ENCODE measurements around the gene BORCS5. TPM values are rescaled to one million over a fixed set of nuclear protein-coding genes. Genes with fewer than 3 reads are reported as not detected.
"Not testable (repeated sequence)": the region's sequence is repeated elsewhere in the genome, so short reads cannot be mapped to it uniquely, and the experiment has no call there.

The BORCS5 gene
- total RNA-seq (2014; rRNA removed; shearing (Covaris generic)): 1.6 and 2.5 TPM in 2 replicates

- DNase-seq (ENCODE audit: low read depth): peak; percentile 90
Measured at GRCh38 chr12:12356896-12357718, at the start of gene BORCS5. BORCS5 (plus strand) TSS chr12:12357078; CDS start chr12:12357452, 374 bp downstream.

GRCh38 chr12:12310695-12311094 lies 46.2 kb upstream of the BORCS5 start:
- DNase-seq (ENCODE audit: low read depth): not testable (repeated sequence)

DNA sequence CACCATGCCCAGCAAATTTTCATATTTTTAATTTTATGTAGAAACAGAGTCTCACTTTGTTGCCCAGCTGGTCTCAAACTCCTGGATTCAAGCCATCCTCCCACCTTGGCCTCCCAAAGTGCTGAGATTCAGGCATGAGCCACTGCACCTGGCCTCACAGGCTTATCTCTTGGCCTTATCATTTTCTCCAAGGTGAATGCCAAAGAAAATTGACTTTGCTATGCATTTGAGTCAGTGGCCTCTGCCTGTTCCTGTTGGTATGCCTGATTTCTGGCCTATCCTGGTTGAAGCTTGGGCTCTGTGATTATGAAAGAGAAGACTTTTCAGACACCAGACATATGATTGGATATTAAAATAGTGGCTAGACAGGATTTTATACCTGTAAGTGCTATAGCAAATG lies 41.0 kb upstream of the BORCS5 start:
- no peak for DNase-seq (ENCODE audit: low read depth)

GRCh38 chr12:12319451-12320183 lies 37.3 kb upstream of the BORCS5 start:
- peak; percentile 16 for DNase-seq (ENCODE audit: low read depth)

GRCh38 chr12:12323118-12323517 lies 33.8 kb upstream of the BORCS5 start:
- DNase-seq (ENCODE audit: low read depth): no peak

- no peak for DNase-seq (ENCODE audit: low read depth)
Measured at GRCh38 chr12:12323591-12323990, 33.3 kb upstream of the BORCS5 start.

GRCh38 chr12:12326262-12326661 lies 30.6 kb upstream of the BORCS5 start:
- DNase-seq (ENCODE audit: low read depth): no peak

GRCh38 chr12:12327802-12328201 lies 29.1 kb upstream of the BORCS5 start:
- peak; percentile 21 for DNase-seq (ENCODE audit: low read depth)

DNA sequence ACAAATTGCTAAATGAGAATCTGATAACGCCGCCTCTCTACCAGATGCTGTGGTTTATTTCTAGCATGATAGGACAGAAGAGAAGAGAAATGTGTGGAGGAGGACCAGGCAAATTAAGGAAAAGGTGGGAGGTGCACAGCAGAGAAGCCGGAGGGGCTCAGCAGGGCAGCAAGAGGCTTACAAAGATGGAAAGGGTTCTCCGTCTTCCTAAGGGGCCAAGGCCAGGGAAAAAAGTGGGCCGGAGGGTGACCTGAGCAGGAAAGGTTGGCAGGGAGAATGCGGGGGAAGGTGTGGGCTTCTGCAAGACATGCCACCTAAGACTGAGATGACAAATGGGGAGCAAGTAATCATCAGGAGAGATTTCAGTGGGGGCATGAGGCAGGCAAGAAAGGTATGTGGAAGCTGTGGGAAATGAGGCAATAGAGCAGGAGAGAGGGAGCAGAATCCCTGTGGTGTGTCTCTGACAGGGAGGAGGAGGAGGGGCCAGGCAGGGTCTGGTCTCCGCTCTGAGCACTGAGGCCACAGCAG lies 25.6 kb upstream of the BORCS5 start:
- DNase-seq (ENCODE audit: low read depth): no peak

DNA sequence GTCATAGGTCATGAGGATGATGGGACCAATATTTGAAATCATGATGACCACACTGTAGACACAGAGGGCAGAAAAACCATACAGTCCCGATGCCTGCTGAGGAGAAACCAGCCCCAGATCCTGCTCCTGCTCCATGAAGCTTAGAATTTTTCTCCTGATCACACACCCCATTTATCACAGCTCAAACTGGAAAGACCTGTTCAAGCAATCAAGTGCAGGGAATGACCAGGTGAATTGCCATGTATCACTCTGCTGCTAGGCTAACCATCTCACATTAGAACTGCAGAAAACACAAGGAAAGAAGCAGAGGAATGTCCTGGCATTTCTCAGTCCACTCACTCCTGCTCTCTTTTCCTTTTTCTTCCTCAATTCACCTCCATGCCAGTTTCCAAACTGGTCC lies 25.0 kb upstream of the BORCS5 start:
- no peak for DNase-seq (ENCODE audit: low read depth)

DNA sequence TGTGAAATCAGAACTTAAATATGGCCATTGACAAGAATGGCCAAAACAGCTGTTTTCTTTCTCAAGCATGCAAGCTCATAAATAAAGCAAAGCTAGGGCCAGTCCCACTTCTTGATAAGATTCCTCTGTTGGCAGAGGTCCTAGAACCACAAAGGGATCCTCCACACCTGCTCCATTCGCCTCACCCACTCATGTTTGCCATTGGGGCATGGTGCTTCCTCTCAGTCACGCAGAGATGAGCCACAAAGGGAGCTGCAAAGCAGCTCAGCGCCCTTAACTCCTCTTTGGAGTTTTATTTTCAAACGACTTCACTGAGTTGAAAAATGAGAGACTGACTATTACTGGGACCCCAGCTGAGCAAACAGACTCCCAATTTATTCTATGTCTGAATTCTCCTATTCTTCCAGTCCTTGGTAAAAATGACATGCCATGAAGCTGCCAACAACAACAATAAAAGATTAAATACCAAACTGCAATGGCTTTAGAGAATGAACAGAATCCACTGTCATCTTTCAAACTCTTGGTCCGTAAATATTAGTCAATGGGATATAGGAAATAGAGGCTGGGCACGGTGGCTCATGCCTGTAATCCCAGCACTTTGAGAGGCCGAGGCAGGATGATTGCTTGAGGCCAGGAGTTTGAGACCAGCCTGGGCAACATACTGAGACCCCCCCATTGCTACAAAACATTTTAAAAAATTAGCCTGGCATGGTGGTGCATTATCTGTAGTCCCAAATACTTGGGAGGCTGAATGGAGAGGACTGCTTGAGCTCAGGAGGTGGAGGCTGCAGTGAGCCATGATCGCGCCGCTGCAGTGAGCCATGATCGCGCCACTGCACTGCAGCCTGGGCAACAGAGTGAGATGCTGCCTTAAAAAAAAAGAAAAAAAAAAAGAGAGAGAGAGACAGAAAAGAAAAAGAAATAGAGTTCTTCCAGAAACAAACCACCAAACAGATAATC lies 23.2 kb upstream of the BORCS5 start:
- peak; percentile 65 for DNase-seq (ENCODE audit: low read depth)

DNA sequence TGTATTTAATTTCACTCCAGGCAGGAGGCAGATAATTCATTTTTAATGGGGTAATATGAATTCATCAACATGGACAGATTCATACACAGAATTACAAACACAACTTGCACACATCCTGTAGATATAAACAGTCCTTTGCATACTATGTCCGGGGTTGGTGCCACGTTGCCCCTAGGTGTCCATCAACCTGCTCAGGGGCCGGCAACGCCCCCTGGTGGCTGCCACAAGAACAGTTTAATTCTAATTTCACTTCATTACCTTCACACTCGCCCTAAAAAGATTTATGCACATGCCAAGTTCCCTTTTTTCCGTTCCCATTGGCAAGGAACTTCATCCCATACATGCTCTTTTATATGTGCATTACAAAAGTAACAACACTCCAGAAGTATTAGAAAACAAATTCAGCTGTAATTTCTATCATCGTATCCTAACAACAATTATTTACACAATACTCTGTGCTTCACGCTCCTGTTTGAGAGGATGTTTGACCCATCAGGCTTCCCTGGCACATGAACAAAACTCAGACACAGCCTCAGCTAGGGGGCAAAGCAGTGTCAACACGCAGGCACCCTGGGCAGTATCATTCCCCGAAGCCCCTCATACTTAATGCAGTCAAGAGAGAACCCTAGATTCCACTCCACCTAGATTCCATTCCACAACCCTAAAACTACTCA lies 22.4 kb upstream of the BORCS5 start:
- peak; percentile 45 for DNase-seq (ENCODE audit: low read depth)

- peak; percentile 27 for DNase-seq (ENCODE audit: low read depth)
Measured at GRCh38 chr12:12336049-12336411, 20.8 kb upstream of the BORCS5 start.

DNA sequence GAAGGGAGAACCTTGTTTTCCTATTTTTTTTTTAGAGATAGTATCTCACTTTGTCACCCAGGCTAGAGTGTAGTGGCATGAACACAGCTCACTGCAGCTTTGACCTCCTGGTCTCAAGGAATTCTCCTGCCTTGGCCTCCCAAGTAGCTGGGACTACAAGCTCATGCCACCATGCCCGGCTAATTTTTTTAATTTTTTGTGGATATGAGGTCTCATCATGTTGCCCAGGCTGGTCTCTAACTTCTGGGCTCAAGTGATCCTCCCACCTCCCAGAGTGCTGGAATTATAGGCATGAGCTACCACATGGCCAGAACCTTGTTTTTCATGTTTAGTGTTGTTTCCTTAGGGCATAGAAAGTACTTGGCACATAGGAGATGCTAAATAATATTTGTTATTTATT lies 20.4 kb upstream of the BORCS5 start:
- DNase-seq (ENCODE audit: low read depth): no peak

DNA sequence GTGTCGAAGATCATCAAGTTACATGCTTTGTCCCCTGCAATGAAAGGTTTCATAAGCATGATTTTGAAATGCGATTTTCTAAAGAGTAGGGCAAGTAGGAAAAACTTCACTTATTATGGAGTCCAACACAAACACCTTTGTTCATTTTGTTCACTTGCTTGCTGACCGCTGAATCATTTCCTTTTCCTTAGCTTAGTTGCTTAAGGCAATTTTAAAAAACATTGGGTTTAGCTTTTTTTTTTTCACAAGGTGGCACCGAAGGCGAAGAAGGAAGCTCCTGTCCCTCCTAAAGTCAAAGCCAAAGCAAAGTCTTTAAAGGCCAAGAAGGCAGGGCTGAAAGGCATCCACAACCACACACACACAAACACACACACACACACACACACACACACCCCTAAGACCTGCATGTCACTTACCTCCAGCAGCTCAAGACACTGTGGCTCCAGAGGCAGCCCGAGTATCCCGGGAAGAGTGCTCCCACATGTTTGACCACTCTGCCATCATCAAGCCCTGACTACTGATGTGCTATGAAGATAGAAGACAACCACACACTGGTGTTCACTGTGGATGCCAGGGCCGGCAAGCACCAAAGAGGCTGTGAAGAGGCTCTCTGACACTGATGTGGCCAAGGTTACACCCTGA lies 18.2 kb upstream of the BORCS5 start:
- DNase-seq (ENCODE audit: low read depth): no peak

DNA sequence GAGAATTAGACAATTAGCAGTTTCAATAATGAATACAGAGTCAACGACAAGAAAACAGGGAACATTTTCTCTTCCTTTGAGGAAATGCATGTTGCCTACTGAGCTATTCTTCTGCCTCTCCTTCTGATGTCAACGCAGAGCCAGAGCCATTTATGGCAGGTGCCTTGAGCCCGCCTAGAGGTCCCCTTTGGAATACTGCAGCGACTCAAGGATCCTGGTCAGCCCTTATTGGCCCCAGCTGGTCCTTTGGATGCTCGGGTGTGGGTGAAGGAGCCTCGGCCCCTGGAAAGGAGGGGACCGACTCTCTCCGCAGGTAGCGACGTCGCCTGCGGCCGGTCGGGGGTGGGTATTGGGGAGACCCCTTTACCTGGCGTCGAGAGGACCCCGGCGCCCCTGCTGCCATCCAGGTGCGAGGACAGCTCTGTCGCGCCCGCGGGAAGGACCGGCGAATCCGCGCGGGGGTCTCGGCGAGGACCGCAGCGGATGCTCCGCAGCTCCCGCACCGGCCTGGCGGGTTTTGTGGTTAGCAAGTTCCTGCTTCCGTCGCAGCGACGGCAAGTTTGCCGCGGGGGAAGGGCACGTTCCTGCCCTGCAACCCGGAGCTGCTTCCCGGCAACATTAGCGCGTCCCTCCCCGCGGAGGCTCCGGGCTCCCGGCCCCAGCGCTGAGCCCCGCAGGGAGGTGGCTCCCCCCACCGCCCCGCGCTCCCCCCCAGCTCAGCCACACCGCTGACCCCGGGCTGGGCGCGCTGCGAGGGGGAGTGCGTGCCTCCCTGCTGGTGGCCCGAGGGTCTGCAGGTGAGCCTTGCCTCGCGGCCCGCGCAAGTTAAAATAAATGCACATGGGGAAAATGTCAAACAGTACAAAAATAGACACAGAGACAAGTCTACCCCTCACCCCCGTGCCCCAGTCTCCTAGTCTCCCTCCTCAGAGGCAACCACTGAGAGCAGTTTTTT lies 6.9 kb upstream of the BORCS5 start, which contains the start of gene MANSC1:
MANSC1 (minus strand) TSS at position 532 of the 955 bp plus-strand sequence. CDS start 6,928 bp downstream, outside the sequence.
- DNase-seq (ENCODE audit: low read depth): peak; percentile 11

DNA sequence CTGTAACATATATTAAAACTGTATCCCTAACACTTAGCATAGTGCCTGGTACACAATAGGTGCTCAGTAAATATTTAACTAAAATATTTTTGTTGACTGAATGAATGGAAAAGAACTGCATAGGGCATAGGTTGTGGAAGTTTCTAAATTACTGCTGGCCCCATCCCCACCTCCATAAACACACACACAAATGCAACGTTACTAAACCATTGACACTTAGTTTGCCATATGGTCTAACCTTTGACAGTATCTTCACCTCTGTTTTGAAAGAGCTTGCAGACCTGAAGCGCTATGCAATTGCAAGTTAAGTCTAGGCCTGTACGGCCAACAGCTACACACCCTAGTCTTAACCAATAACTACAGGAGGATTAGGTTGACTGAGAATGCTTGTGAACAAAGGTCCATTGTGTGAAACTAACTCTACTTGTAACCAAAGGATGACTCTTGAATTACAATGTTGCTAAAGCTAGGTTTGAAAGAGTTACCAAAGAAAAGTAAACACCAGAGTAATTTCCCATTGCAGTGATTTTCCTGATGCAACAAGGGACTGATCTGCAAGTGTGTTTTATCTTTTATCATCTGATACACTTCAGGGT lies 5.9 kb upstream of the BORCS5 start:
- no peak for DNase-seq (ENCODE audit: low read depth)

- DNase-seq (ENCODE audit: low read depth): not testable (repeated sequence)
Measured at GRCh38 chr12:12351468-12352185, 5.3 kb upstream of the BORCS5 start.

Measured in Daoy (cell line).